ENCODE measurements around the gene DUSP7.

DNA sequence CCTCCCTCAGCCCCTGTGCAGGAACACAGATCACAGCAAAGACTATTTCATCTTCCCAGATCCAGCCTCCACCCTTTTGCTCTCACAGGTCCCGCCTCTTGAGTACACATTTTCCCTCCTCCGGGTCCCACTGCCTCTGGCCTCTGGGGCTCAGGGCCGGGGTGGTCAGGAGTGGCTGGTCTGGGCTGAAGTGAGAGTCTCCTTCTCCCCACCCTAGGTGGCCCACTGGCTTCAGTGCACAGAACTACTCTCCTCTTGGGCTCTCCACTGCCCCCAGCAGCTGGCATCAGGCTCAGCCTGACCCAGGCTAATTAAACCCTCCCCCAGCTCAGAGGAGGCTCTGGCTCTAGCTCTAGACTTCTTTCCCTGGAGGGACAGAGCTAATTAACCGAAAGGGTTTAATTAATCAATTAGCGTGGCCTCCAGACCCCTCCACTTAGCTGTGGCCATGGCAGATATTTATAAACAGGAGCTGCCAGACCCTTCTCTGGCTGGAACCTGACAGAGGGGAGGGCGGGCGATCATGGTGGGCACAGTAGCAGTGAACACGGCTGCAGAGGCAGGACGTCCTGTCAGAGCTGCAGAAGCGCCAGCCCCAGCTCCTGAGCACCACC, 15.1 kb downstream of the DUSP7 start:
- TF ChIP-seq, protein P1, sequence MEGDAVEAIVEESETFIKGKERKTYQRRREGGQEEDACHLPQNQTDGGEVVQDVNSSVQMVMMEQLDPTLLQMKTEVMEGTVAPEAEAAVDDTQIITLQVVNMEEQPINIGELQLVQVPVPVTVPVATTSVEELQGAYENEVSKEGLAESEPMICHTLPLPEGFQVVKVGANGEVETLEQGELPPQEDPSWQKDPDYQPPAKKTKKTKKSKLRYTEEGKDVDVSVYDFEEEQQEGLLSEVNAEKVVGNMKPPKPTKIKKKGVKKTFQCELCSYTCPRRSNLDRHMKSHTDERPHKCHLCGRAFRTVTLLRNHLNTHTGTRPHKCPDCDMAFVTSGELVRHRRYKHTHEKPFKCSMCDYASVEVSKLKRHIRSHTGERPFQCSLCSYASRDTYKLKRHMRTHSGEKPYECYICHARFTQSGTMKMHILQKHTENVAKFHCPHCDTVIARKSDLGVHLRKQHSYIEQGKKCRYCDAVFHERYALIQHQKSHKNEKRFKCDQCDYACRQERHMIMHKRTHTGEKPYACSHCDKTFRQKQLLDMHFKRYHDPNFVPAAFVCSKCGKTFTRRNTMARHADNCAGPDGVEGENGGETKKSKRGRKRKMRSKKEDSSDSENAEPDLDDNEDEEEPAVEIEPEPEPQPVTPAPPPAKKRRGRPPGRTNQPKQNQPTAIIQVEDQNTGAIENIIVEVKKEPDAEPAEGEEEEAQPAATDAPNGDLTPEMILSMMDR (IDR thresholded peaks at IDR 0.05): no peak
- TF ChIP-seq EP300 (IDR thresholded peaks at IDR 0.05; ENCODE audit: low read depth) (no peak), POLR2A (IDR thresholded peaks at IDR 0.05) (no peak), POLR2AphosphoS5 (IDR thresholded peaks at IDR 0.05) (no peak)

Data from transverse colon (tissue), 4 donors.